ENCODE results near the gene HES6.
A peak's percentile ranks its signal among the peaks of the same experiment; 100 is the strongest.

The HES6 gene

GRCh38 chr2:238231251-238231793 lies 8.5 kb downstream of the HES6 start:
- DNase-seq = no peak

- DNase-seq = no peak
These were observed 9.1 kb downstream of the HES6 start for GRCh38 chr2:238230699-238231098.

GRCh38 chr2:238228700-238229099 lies 11.1 kb downstream of the HES6 start:
- no peak for DNase-seq

- DNase-seq = no peak
These were observed 12.2 kb downstream of the HES6 start for GRCh38 chr2:238227587-238228032.

- no peak for DNase-seq
These were observed 12.9 kb downstream of the HES6 start for GRCh38 chr2:238226698-238227586.

- DNase-seq = no peak
These were observed 13.7 kb downstream of the HES6 start for GRCh38 chr2:238225911-238226697.

- no peak for DNase-seq
These were observed 14.7 kb downstream of the HES6 start for GRCh38 chr2:238225121-238225520.

GRCh38 chr2:238224356-238225035 lies 15.3 kb downstream of the HES6 start:
- no peak for DNase-seq

- DNase-seq = no peak
These were observed 18.8 kb downstream of the HES6 start for GRCh38 chr2:238220892-238221521.

- DNase-seq = no peak
These were observed 19.5 kb downstream of the HES6 start for GRCh38 chr2:238220274-238220891.

GRCh38 chr2:238216651-238217184 lies 23.1 kb downstream of the HES6 start:
- no peak for DNase-seq

GRCh38 chr2:238207006-238207405 lies 32.8 kb downstream of the HES6 start:
- no peak for DNase-seq

GRCh38 chr2:238203973-238204683 lies 35.7 kb downstream of the HES6 start:
- DNase-seq = no peak

- DNase-seq = peak; percentile 79
These were observed 36.5 kb downstream of the HES6 start, which contains the start of gene ILKAP for GRCh38 chr2:238203094-238203972. Gene ILKAP (minus strand): TSS chr2:238203695. CDS start chr2:238203553, 142 bp downstream.

GRCh38 chr2:238202326-238203093 lies 37.3 kb downstream of the HES6 start:
- DNase-seq = peak; percentile 48

GRCh38 chr2:238190445-238190844 lies 49.4 kb downstream of the HES6 start:
- no peak for DNase-seq
